ENCODE data around the gene CALHM6. TPM values are rescaled to one million over a fixed set of nuclear protein-coding genes. Genes with fewer than 3 reads are reported as not detected.

CALHM6 gene
- total and polyA plus RNA-seq, 2 of the 8 experiments (the other 6 are each of a cell fraction or from before 2014, with no cell fraction given), result 0.93 to 1.8 TPM

DNA sequence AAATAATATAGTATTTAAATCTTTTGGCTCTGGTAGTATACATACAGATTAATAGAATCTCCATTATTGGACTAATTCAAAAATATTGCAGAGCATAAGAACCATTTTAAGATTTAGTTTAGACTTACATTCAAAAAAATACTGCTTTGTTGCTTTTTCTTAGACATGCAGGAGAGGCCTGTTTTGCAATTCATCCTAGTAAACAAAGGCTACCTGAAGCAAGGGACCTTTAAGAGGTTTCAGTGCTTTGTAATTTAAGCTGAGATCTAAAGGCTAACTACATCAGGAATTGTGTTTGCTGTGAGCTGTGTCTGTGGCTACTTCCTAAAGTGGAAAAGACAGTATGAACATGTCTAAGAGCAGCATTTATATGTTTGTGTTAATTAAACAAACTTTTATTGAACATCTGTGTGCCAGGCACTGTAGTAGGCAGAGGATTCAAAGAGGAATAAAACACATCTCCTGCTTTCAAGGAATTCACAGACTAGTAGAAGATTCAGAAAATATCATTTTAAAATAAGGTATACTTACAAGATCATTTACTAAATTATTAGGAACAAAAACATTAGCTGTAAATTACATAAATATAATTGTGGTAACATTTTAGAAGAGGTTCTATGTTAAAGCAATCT, 29.1 kb upstream of the CALHM6 start (continued):
- TF ChIP-seq, protein P1, sequence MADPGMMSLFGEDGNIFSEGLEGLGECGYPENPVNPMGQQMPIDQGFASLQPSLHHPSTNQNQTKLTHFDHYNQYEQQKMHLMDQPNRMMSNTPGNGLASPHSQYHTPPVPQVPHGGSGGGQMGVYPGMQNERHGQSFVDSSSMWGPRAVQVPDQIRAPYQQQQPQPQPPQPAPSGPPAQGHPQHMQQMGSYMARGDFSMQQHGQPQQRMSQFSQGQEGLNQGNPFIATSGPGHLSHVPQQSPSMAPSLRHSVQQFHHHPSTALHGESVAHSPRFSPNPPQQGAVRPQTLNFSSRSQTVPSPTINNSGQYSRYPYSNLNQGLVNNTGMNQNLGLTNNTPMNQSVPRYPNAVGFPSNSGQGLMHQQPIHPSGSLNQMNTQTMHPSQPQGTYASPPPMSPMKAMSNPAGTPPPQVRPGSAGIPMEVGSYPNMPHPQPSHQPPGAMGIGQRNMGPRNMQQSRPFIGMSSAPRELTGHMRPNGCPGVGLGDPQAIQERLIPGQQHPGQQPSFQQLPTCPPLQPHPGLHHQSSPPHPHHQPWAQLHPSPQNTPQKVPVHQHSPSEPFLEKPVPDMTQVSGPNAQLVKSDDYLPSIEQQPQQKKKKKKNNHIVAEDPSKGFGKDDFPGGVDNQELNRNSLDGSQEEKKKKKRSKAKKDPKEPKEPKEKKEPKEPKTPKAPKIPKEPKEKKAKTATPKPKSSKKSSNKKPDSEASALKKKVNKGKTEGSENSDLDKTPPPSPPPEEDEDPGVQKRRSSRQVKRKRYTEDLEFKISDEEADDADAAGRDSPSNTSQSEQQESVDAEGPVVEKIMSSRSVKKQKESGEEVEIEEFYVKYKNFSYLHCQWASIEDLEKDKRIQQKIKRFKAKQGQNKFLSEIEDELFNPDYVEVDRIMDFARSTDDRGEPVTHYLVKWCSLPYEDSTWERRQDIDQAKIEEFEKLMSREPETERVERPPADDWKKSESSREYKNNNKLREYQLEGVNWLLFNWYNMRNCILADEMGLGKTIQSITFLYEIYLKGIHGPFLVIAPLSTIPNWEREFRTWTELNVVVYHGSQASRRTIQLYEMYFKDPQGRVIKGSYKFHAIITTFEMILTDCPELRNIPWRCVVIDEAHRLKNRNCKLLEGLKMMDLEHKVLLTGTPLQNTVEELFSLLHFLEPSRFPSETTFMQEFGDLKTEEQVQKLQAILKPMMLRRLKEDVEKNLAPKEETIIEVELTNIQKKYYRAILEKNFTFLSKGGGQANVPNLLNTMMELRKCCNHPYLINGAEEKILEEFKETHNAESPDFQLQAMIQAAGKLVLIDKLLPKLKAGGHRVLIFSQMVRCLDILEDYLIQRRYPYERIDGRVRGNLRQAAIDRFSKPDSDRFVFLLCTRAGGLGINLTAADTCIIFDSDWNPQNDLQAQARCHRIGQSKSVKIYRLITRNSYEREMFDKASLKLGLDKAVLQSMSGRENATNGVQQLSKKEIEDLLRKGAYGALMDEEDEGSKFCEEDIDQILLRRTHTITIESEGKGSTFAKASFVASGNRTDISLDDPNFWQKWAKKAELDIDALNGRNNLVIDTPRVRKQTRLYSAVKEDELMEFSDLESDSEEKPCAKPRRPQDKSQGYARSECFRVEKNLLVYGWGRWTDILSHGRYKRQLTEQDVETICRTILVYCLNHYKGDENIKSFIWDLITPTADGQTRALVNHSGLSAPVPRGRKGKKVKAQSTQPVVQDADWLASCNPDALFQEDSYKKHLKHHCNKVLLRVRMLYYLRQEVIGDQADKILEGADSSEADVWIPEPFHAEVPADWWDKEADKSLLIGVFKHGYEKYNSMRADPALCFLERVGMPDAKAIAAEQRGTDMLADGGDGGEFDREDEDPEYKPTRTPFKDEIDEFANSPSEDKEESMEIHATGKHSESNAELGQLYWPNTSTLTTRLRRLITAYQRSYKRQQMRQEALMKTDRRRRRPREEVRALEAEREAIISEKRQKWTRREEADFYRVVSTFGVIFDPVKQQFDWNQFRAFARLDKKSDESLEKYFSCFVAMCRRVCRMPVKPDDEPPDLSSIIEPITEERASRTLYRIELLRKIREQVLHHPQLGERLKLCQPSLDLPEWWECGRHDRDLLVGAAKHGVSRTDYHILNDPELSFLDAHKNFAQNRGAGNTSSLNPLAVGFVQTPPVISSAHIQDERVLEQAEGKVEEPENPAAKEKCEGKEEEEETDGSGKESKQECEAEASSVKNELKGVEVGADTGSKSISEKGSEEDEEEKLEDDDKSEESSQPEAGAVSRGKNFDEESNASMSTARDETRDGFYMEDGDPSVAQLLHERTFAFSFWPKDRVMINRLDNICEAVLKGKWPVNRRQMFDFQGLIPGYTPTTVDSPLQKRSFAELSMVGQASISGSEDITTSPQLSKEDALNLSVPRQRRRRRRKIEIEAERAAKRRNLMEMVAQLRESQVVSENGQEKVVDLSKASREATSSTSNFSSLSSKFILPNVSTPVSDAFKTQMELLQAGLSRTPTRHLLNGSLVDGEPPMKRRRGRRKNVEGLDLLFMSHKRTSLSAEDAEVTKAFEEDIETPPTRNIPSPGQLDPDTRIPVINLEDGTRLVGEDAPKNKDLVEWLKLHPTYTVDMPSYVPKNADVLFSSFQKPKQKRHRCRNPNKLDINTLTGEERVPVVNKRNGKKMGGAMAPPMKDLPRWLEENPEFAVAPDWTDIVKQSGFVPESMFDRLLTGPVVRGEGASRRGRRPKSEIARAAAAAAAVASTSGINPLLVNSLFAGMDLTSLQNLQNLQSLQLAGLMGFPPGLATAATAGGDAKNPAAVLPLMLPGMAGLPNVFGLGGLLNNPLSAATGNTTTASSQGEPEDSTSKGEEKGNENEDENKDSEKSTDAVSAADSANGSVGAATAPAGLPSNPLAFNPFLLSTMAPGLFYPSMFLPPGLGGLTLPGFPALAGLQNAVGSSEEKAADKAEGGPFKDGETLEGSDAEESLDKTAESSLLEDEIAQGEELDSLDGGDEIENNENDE (IDR thresholded peaks at IDR 0.05; ENCODE audit: insufficient replicate concordance, low read length), result peak; percentile 72
- TF ChIP-seq NANOG (IDR thresholded peaks at IDR 0.05; ENCODE audit: insufficient read depth, low read depth, low read length, poor library complexity, severe bottlenecking), result no peak
- TF ChIP-seq CEBPB (IDR thresholded peaks at IDR 0.05; ENCODE audit: low read depth, low read length), result peak; percentile 79; the same call in 1 of the 2 replicates
- TF ChIP-seq YY1 (IDR thresholded peaks at IDR 0.05; ENCODE audit: low read depth, low read length), result no peak
- no peak for TF ChIP-seq JUN (IDR thresholded peaks at IDR 0.05; ENCODE audit: low read depth, low read length)
- TF ChIP-seq RBBP5 (IDR thresholded peaks at IDR 0.05; ENCODE audit: borderline replicate concordance, low read depth, low read length), result no peak

Measured in H1 (cell line).